Amniotic stem cell (primary cell): ENCODE data around the gene NRTN.

Experiments
- DNase-seq: peaks from one replicate; lab custom pipeline; 2025; lab: John Stamatoyannopoulos, UW

NRTN gene

DNA sequence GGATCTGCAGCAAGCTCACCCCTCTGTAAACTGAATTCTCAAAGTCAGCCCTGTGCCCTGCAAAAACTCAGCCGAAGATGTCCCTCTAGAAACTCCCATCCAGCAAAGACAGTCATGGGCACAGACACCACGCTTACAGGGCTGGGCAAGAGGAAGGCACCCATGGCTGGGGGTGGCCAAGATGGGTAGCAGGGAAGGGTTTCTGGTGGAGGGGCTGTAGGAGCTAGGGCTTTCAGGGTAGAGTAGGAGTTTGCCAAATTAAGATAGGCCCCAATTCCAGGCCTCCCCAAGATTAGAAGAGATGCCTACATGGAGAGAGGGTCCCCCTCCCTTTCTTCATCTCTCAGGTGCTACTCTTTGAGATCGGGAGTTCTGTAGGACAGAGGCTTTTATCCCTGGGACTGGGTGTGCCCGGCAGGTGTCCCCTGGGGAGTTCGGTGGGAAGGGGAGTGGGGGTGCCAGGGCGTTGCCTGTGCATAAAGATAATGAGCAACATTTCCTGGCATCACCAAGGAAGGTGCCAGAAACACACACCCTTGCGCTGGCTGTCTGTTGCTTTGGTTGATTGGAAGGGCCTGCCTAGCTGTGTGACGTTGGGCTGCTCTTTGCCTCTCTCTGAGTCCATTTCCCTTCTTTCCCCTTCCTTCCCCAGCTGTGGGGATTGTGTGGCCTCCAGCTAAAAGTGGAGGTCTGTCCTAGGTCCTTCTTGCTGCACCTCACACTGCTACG, 9.4 kb downstream of the NRTN start:
- no peak for DNase-seq

DNA sequence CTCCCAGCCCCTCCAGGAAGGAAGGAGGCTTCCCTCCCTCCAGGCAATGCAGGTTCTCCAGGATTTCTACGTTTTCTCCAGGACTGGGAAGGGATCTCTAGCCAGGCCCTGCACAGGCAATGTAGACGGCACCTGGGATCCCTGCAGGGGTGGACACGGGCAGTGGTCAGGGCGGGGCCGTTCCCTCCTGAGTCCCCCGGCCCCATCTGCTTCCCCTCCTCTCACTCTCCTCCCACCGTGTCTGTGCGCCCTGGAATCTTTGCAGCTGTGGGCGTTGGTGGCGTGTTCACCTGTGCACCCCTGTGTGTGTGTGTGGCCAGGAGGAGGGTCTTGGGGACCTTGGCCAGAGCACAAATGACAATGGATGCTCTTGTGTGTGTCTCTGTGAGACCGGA, 10.0 kb downstream of the NRTN start:
- no peak for DNase-seq

DNA sequence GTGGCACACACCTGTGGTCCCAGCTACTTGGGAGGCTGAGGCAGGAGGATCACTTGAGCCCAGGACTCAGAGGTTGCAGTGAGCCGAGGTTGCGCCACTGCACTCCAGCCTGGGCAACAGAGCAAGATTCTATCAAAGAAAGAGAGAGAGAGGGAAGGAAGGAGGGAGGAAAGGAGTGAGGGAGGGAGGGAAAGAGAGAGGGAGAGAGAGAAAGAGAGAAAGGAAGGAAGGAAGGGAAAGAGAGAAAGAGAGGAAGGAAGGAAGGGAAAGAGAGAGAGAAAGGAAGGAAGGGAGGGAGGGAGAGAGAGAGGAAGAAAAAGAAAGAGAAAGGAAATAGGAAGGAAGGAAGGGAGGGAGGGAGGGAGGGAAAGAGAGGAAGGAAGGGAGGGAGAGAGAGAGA, 12.4 kb downstream of the NRTN start:
- DNase-seq = no peak

DNA sequence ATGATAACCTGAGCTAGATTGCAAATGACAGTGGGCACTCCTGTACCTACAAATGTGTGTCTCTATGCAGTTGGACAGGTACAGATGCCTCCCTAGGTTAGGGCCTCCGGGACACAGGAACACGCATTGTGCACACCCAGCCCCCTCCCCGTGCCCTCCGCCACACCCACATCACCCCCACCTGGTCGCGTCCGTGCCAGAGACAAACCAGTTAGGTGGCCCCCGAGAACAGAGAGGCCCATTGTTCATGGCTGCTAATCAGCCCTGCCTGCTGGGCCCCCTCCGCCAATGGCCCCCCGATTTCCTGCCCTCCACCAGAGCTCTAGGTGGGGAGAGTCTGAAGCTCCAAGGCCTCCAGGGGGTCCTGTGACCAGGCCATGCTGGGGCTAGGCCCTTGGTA, 13.7 kb downstream of the NRTN start:
- no peak for DNase-seq

DNA sequence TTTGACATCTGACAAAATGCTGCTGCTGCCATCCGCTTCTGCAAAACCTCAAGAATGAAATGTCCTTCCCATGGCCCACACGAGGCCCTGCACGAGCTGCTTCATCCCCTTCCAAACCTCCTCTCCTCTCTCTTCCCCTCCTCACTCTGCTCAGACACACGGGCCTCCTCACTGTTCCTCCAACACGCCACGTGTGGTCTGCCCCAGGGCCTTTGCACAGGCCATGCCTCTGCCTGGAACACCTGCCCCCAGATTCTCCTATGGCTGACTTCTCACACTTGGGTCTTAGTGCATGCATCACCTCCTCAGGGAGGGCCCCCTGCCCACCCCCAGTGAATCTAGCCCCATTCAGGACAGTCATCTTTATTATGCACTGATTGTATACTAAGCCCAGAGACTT, 15.9 kb downstream of the NRTN start:
- no peak for DNase-seq

DNA sequence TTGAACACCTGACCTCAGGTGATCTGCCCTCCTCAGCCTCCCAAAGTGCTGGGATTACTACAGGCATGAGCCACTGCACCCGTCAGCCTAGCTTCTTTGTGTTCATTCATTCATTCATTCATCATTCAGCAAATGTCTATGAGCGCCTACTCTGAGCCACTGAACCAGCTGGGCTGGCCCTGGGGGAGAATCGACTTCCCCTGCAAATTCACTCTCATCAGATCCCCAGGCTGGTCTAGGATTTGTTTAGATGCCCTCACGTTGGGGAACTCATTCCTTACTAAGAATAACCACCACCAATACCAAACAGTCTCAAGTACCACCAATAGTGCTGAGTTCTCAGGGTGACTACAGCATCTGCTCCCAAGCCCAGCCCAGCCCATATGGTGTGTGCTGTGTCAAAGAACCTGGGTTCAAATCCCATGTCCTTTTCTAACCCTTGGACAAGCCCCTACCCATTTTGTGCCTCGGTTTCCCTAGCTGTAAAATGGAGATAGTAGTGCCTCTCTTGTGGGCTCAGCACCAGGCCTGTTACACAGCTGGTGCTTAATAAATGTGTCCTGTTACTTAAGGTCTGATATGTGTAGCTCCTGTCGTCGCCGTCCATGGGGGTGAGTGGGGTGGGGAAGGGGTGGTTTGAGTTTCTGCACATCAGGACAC, 16.8 kb downstream of the NRTN start:
- DNase-seq = no peak

DNA sequence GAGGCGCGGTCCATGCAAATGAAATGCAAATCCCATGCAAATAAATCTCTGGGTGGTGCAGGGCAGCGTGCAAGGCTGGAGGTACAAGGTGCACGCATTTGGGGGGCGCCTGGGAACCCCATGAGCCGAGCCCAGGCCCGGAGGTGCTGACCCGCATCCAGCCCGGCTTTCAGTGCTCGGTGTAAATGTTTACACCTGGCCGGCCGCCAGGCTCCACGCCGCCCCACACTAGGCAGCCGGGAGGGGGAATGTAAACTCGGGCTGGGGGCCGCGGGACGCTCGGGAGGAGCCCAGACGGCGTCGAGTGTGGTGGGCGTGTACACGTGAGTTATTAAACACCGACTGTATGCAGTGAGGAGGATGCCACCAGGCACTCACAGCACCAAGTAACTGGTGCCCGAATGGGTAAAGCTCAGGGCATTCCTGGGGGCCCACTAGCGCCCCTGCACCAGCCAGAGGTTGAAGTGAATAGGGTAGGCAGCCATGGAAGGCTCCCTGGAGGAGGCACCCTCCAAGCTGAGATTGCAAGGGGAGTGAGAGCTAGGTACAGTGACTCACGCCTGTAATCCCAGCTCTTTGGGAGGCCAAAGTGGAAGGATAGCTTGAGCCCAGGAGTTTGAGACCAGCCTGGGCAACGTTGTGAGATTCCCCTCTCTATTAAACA, 17.4 kb downstream of the NRTN start:
- no peak for DNase-seq

DNA sequence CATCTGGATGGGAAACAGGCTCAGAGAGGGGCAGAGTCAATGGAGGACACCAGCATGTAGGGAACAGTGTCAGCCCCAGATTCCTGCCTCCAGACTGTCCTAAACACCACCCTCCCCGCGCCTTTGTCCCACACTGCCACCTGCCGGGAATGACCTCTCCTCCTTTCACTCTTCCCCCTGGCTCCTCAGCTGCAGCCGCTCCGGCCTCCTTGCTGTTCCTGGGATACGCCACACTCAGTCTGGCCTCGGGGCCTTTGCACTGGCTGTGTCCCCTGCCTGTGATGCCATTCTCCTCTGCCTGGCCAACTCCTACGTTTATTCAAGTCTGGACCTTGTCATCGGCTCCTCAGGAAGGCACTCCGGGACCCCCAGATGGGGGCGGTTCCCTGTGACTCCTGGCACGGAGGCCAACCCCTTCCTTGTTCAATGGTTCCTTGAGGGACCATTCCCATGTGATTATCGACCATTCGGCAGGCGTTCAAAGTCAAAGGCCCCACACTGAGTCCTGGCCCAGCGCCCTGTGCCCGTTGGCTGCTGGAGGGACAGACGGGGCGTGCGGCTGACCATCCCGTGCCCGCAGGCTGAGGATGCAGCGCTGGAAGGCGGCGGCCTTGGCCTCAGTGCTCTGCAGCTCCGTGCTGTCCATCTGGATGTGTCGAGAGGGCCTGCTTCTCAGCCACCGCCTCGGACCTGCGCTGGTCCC, 18.9 kb downstream of the NRTN start:
- no peak for DNase-seq

DNA sequence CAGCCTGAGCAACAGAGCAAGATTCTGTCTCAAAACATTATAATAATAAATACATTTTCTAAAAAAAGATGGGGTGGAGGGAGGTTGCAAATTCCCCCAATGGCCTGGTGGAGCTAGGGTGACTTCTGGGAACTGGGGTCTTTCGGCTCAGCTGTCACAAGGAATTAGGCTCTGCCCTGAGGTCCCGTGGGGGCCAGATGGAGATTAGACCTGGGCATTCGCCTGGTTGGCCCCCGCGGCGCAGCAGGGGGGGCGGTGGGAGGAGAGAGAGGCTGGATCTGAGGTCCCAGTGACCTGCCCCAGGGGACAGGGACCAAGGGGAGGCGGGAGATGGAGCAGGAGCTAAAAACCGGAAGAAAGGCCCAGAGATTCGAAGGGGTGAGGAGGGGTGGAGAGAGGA, 19.9 kb downstream of the NRTN start:
- no peak for DNase-seq

DNA sequence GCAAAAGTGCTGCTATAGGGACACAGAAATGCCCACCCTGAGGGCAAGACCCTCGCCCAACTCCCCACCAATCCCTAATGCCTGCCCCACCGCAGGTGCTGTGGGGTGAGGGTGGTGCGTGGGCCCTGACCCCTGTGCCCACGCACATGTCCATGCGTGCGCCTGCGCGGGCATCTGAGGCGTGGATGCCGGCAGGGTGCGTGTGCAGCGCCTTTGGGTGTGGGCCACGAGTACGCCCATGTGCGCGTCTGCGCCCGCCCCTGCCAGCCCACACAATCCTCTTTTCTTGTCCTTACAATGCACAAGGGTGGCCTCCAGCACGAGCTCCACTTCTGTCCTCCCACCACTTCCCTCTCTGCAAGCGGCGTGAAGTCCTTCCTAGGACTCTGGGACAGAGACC, 20.3 kb downstream of the NRTN start:
- DNase-seq = no peak

DNA sequence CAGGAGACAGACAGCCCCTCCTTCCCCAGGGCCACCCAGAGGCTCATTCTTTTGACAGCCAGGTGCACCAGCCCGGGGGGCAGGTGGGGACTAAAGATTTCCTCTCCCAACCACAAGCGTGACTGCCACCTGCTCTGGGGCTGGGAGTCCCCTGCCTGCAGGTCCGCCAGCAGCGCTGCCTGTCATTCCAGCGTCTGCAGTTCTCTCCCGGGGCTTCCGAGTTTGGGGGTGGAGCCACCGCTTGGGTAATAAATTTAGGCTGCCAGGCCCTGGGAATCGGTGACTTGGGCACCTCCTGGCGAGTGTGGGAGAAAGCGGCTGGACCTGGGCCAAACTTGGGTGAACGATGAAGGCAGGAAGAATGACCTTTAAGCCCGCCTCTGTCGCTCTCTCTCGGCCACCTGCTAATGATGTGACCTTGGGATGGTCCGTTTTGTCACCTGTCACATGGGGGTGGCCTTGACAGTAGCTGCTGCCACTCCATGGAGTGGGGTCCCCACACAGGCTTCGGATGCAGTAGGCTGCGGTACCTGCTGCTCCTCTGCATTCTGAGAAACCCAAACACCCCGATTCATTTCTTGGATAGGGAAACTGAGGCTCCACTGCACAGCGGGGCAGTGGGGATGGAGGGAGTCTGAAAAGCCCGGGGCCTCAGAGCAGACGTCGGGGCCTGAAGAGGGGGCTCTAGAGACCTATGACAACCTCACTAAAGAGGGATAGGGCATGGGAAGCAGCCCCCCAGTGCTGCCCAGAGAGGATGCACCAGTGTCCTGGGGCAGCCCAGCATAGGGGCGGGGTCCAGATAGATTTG, 21.9 kb downstream of the NRTN start:
- no peak for DNase-seq

DNA sequence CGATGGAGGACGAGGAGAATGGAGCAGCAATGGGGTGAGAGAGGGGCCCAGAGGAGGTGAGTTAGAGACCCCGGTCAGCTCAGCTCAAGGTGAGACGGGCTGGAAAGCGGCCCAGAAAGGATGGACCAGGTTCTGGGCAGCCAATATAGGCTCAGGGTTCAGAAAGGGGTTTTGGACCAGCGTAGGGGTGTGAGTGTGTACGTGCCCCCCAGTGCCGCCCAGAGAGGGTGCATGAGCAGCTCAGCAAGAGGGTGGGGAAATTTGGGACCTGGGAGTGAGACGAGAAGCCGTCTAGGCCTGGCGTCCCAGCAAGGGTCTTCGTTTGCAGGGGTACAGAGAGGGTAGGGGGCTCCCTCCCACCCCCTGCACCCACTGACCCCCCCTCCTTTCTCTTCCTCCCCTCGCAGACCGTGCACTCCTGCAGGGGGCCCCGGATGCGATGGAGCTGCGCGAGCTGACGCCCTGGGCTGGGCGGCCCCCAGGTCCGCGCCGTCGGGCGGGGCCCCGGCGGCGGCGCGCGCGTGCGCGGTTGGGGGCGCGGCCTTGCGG, 22.5 kb downstream of the NRTN start:
- DNase-seq = no peak

DNA sequence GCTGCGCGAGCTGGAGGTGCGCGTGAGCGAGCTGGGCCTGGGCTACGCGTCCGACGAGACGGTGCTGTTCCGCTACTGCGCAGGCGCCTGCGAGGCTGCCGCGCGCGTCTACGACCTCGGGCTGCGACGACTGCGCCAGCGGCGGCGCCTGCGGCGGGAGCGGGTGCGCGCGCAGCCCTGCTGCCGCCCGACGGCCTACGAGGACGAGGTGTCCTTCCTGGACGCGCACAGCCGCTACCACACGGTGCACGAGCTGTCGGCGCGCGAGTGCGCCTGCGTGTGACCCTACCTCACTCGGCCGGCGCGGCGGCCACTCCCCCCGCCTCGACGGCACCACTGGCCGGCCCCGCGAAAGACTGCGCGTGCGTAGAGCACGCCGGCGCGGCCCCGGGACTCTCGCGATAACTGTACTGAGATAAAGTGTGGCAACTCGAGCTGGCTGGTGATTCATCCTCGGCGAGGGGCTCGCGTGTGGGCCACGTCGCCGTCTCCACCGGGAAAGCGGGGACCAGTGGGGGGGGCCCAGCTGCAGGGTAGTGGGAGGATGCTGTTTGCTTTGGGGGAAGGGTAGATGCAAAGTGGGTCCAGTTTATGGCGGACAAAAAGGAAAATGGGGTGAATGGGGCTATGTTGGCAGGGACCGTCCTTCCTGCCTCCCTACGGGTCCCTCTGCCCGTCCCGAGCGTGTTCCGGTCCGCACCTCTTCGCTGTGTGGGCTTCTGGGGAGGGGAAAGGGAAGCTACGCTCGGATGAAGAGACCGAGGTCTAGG, 23.2 kb downstream of the NRTN start:
- DNase-seq = no peak

DNA sequence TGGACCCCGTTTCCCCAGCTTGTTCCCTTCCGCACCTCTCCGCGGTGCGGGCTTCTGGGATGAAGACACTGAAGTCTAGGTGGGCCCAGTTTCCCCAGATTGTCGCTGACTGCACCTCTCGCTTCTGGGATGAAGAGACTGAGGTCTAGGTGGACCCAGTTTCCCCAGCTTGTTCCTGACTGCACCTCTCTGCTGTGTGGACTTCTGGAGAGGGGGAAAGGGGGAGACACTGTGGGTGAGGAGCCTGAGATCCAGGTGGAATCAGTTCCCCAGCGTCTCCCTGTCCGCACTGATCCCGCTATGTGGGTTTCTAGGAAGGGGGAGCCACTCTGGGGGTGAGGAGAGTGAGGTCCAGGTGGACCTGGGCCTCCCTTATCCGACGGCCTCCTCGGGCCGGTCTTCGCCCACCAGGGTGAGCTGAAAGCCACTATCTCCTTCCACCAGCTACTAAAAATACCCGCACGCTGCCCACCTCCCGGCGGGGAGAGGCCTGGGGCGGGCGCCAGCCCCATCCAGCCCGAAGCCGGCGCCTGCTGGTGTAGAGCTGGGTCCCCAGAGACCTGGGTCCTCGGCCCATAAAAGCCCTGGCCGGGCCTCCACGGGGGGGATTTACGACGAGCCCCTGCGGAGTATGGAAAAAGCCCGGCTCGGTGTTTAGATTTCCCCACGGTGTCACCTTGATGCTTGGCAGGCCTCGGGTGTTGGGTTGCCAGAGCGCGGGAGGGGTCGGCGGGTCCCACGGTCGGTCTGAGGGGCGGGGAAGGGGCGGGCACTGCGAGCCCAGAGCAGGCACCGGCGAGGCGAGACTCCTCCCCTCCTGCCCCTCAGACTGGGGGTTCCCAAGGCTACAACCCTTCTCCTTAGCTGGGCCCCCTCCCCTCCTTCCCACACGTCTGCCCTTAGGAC, 24.0 kb downstream of the NRTN start:
- DNase-seq = no peak

DNA sequence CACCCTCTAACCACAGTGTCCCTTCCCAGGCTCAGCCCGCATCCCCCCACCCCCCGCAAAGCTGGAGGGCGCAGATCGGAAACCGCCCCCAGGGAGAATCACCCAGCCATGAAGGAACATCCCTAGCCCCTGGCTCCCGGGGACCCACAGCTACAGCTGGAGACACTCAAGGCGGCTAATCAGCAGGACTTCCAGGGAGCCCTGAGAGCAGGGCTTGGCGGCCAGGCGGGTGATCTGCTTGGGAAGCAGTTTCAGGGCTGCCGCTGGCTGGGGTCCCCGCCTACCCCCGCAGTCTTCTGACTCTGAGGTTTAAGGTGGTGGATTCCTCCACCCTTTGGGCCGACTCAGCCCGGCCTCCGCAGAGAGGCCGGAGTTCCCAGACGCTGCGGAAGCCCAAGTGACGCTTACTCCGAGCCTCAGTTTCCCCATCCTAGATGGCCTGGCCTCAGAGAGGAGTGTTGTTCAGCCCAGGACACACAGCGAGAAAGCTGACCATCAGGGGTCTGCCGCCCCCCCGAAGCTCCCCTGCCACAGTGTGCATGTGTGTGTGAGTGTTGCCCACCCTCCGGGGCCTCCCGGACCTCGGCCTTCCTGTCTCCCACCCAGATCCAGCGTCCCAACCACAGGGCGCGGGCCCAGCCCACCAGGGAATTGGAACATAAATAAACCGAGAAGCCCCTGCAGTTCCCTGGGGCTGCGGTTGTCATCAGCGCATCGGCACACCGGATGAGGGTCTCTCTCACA, 24.9 kb downstream of the NRTN start:
- no peak for DNase-seq

DNA sequence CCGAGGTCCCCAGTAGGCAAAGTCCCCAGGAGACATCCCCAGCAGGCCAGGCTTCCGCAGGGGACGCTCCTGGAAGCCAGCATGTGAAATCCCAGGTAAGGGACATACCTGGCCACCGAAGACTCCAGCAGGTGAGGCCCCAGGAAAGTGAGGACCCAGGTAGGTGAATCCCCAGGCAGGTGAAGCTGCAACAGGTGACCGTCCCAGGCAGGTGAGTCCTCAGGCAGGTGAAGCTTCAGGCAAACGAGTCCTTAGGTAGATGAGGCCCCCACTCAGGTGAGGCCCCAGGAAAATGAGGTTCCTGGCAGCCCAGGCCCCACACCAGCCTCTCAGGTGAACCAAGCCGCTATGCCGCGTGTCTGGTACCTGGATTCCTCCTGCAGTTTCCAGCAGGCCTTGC, 26.3 kb downstream of the NRTN start:
- no peak for DNase-seq

DNA sequence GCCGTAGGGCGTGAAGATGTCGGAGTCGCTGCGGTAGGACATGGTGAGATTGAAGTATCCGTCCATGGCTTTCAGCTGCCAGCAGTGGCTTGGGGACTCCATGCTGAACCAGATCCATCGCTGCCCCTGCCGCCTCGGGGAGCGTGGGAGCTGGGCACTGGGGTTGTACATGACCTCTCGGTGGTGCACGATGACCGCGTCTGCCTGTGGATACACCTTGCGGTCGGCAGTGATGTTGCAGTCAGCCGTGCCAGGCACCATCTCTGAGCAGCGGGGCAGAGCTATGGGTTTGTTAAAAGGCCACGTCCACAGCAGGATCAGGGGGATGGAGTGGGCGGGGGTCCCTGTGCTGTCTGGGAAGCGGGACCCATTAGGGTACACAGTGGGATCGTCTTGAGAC, 27.2 kb downstream of the NRTN start:
- no peak for DNase-seq

DNA sequence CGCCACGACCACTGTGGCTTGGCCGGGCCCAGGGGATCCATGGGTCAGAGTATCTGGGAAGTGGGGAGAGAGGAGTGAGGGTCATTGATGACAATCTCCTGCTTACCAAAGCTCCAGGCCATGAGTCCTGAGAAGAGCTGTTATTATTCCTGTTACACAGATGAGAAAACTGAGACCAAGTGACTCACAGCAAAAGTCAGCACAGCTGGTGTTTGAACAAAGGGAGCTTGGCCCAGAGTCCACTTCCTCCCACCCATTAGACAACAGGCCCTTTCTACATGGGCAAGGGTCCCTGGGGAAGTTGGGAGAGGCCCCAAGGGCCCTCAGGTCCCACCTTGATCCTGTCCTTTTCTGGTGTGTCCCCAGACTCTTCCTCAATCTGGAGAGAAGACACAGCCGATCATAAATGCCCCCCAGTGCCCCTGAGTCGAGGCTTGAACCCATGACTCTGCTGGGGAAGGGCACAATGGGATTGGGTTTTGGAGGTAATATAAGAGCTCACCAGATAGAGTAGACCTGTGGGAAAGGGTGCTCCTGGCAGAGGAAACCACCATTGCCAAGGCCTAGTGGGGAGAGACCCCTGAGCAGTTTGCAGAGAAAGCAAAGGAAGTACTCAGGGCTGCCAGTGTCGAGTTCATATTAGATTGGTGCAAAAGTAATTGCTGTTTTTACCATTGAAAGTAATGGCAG, 27.8 kb downstream of the NRTN start:
- no peak for DNase-seq
